ENCODE measurements around the gene ILDR2.

DNA sequence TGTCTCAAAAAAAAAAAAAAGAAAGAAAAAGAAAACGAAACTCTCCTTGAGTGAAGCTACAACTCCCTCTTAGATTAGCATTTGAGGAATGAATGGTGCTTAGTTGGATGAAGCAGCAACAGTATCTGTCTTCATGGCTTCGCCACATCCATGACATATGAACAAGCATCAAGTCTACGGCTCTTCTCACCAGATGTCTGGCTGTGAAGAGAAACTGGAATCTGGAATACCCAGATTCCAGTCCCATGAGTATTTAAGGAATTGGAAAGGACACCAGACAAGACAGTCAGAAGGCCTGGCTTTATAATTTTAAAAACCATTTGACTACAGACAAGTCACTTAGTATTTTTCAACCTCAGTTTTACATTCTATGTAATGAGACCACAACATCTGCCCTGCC is 61.2 kb downstream of the ILDR2 start:
- TF ChIP-seq POLR2A (IDR thresholded peaks at IDR 0.05), result no peak
- TF ChIP-seq, protein P1, sequence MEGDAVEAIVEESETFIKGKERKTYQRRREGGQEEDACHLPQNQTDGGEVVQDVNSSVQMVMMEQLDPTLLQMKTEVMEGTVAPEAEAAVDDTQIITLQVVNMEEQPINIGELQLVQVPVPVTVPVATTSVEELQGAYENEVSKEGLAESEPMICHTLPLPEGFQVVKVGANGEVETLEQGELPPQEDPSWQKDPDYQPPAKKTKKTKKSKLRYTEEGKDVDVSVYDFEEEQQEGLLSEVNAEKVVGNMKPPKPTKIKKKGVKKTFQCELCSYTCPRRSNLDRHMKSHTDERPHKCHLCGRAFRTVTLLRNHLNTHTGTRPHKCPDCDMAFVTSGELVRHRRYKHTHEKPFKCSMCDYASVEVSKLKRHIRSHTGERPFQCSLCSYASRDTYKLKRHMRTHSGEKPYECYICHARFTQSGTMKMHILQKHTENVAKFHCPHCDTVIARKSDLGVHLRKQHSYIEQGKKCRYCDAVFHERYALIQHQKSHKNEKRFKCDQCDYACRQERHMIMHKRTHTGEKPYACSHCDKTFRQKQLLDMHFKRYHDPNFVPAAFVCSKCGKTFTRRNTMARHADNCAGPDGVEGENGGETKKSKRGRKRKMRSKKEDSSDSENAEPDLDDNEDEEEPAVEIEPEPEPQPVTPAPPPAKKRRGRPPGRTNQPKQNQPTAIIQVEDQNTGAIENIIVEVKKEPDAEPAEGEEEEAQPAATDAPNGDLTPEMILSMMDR (IDR thresholded peaks at IDR 0.05 in 8 of 11, conservative IDR thresholded peaks at IDR 0.05 in 3 of 11), result no peak
